Medulla oblongata (tissue), 1 donor: ENCODE data around the gene GLI1.
"Not testable (repeated sequence)": the region's sequence is repeated elsewhere in the genome, so short reads cannot be mapped to it uniquely, and the experiment has no call there.

Experiments used
- DNase-seq: peaks from one replicate; pipeline ENCODE4 v3.0.0-alpha.2; 2015; ENCODE audit errors: extremely low spot score

Gene GLI1

DNA sequence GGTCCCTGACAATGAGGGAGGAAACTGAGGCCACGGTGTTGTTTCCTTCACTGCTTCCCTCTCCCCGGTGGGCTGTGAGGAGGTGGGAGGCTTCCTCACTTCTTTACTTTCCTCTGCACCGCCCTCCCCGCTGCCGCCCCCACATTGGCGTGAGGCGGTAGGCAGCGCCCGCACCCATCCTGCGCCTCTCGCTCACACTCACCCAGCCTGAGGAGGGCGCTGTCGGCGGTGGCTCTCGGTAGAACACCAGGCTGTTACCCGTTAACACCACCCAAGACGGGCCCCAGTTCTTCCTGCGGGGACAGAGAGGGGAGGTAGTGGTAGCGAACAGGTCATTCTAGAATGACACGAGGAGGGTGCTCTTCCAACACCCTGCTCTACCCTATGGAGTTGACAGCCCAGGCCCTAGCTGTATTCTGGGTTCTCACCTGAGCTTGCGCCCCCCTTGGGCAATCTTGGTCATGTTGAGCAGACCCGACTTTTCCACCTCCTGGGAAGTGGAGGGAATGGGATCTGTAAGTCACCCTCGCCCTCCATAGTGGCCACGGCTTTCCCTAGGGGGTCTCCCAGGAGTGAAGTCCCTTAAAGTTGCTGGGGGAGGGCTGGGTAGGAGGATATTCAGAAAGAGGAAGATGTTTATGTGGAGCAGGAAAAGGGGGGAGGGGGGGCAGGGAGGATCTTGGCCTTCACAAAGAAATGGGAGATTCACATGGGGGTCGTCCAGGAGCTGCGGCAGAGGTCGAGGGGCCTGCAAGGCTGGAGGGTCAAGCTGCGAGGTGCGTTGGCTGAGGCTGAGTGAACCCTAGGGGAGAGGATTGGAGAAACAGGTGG lies 16.8 kb downstream of the GLI1 start:
- no peak for DNase-seq

DNA sequence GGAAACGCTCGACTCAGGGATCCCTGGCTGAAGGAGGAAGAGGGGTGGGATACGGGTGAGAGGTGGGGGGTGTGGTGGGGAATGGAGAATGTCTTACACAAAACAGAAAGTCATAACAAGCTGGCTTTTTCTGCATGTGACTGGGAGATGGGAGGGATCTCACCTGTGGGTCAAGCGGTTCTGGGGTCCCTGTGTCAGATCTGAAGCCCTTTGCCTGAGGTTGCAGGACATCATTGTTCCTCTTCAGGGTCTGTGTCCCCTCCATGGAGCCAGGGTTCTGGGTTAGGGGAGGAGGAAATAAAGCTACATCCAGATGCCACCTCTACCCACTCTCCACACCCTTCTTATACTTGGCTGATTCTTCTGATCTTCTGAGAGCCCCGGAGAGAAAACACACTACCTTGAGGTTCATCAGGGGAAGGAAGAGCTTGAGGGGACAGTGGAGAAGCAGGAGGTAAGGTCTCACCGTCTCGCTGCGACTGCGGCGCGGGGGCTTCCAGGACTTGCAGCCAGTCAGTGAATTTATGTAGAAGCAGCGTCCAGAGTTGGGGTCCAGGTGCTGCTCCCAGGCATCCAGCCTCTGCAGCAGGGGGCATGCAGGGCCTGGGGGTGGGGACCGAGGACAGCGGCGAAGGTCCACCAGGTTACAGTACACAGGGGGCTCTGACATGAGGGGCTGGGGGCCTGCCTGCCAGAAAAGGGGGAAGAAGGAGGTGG lies 17.6 kb downstream of the GLI1 start:
- no peak for DNase-seq

DNA sequence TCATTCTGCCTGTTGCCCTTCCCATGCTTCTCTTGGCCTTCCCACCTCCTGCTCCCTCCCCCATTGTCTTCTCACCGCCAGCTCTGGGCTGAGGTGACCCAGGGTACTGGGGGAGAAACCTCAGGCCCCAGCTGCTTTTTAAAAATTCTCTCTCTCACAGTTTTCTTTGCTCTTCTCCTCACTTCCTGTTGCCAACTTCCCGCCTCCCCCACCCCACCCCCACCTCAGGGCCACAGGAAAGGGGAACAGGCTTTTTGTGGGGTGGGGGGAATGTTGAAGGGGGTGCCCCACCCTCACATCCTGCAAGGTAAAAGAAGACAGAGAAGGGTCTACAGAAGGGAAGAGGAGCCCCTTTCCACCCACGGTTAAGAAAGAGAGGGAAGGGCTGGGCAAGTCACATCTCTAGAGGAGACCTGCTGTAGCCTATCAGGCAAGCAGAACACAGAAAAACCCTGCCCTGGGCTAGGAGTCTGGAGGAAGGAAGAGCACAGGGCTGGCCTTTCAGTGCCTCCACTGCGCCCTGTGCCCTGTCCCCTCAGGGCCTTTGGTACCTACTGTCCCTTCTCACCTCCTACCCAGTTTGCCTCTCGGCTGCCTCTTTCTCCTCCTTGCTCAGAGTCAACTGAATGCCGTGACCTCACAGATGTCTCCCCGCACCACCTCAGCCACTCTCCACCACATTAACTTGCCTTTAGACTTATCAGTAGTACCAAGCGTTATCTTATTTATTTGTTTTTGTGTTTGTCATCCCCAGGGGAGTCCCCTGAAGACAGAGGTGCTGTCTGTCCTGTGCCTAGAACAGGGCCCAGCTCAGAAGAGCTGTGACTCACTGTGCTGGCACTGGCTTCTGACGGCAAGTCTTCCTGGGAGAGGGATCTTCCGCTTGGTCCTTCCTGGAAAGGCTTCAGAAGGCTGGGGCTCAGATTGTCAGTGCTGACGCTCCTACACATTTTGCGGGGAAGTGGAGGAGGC lies 18.4 kb downstream of the GLI1 start:
- peak; percentile 33 for DNase-seq

- no peak for DNase-seq
Measured at GRCh38 chr12:57479043-57479375, 19.4 kb downstream of the GLI1 start.

GRCh38 chr12:57479376-57480115 lies 20.0 kb downstream of the GLI1 start, which contains the start of gene ARHGAP9:
Gene ARHGAP9 (minus strand): TSS chr12:57479866. CDS start chr12:57479406, 460 bp downstream.
- DNase-seq, result peak; percentile 32

- no peak for DNase-seq
Measured at GRCh38 chr12:57481671-57482070, 22.1 kb downstream of the GLI1 start.

DNA sequence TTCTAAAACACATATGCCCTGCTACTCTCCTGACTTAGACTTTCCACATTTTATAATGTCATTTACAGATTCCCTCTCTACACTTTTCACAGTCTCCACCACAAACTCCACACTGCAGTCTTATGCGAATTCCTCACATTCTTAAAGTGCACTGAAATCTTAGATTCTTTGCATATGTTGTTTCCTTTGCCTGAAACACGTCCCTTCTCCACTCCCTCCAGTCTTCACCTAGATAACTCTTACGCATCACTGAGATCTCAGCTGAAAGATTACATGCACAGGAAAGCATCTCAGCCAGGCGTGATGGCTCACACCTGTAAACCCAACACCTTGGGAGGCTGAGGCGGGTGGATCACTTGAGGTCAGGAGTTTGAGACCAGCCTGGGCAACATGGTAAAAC lies 23.9 kb downstream of the GLI1 start:
- DNase-seq, result no peak

DNA sequence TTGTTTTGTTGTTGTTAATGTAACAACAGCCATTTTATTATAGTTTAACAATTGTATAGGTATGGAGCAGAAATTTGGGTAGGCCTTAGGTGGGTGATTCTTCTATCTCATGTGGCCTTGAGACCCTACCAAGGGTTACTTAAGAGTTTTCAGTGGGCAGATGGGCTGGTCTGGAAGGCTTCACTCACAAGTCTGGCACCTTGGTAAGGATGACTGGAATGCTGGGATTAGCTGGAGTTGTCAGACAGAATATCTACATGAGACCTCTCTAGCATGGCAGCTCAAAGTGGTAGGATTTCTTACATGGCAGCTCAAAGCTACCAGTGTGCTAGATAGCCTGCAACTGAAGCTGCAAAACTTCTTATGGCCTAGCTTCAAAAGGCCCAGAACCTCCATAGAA lies 26.1 kb downstream of the GLI1 start:
- DNase-seq, result no peak

DNA sequence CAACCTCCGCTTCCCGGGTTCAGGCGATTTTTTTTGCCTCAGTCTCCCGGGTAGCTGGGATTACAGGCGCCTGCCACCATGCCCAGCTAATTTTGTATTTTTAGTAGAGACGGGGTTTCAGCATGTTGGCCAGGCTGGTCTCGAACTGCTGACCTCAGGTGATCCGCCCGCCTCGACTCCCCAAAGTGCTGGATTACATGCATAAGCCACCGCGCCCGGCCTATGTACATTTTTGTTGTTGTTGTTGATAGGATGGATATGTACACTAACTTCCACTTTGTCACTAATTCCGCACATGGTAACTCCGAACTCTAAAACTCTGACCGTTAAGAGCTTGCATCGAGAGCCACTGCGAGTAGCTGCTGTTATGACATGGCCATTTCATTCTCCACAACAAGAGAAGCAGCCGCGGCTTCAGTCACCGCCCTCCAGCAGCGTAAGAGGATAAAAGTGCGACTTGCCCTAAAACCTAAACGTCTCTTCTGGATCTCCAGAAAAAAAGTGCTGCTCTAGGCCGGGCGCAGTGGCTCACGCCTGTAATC lies 27.5 kb downstream of the GLI1 start:
- no peak for DNase-seq

- peak; percentile 99 for DNase-seq
Measured at GRCh38 chr12:57487597-57488401, 28.2 kb downstream of the GLI1 start, which contains the start of gene MARS1. Gene MARS1 (plus strand): TSS chr12:57488068. CDS start chr12:57488091, 23 bp downstream.

- no peak for DNase-seq
Measured at GRCh38 chr12:57488402-57489156, 29.0 kb downstream of the GLI1 start.

DNA sequence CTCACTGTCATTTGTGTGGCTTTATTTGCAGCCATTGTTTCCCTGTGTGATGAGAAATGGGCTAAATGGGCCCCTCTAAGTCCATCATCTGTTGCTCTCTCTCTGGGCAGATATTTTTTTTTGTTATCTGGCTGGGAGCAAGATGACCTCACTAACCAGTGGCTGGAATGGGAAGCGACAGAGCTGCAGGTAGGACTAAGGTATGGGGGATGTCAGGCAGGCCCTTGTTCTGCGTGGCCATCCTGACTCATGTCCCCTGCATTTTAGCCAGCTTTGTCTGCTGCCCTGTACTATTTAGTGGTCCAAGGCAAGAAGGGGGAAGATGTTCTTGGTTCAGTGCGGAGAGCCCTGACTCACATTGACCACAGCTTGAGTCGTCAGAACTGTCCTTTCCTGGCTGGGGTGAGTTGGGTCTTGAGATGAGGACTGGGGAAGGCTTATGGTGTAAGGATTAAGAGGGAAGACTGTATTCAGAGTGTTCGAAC lies 29.6 kb downstream of the GLI1 start:
- no peak for DNase-seq

- no peak for DNase-seq
Measured at GRCh38 chr12:57490126-57490525, 30.5 kb downstream of the GLI1 start.

GRCh38 chr12:57491393-57492280 lies 32.1 kb downstream of the GLI1 start:
- DNase-seq, result no peak

DNA sequence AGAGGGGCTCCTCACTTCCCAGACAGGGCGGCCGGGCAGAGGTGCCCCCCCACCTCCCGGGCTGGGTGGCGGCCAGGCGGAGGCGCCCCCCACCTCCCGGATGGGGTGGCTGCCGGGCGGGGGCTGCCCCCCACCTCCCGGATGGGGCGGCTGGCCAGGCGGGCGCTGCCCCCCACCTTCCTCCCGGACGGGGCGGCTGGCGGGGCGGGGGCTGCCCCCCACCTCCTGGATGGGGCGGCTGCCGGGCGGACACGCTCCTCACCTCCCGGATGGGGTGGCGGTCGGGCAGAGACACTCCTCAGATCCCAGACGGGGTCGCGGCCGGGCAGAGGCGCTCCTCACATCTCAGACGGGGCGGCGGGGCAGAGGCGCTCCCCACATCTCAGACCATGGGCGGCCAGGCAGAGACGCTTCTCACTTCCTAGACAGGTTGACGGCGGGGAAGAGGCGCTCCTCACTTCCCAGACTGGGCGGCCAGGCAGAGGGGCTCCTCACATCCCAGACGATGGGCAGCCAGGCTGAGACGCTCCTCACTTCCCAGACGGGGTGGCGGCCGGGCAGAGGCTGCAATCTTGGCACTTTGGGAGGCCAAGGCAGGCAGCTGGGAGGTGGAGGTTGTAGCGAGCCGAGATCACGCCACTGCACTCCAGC lies 35.6 kb downstream of the GLI1 start:
- DNase-seq, result not testable (repeated sequence)

GRCh38 chr12:57496822-57497221 lies 37.2 kb downstream of the GLI1 start:
- DNase-seq, result no peak
